AG10803 (cell line): ENCODE measurements around the gene LHFPL3.

Source experiments
- DNase-seq: peaks from one replicate; pipeline ENCODE4 v3.0.0; 2010; ENCODE audit warnings: low read depth
- H3K4me3 ChIP-seq: 2 replicates; pipeline ENCODE4 v1.5.1; 2011; ENCODE audit warnings: mild to moderate bottlenecking, low read length, control low read depth
- TF ChIP-seq, protein P1 (sequence below): conservative IDR thresholded peaks from 2 replicates; pipeline ENCODE4 v1.5.1; 2011; ENCODE audit warnings: mild to moderate bottlenecking, low read length, control low read depth, inconsistent platforms

LHFPL3 gene

DNA sequence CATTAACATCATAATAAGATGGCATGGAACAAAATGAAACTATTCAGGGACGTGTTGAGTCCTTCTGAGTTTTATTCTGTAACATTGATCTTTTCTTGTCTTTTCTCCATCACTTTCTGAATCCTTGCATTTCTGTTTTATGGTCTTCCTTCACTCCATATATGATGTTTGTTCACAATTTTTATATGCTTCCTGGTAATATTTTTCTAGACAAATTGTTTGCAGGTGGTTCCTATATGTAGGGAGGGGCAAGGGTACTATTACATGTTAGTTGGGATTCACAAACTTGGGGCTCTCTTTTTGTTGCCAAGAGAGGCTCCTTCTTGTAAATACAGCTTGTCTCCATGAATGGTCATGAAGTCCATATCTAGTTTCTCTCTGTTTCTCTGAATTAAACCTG, 159.2 kb downstream of the LHFPL3 start:
- DNase-seq: no peak
- no peak overlapping the region for H3K4me3 ChIP-seq
- TF ChIP-seq, protein P1, sequence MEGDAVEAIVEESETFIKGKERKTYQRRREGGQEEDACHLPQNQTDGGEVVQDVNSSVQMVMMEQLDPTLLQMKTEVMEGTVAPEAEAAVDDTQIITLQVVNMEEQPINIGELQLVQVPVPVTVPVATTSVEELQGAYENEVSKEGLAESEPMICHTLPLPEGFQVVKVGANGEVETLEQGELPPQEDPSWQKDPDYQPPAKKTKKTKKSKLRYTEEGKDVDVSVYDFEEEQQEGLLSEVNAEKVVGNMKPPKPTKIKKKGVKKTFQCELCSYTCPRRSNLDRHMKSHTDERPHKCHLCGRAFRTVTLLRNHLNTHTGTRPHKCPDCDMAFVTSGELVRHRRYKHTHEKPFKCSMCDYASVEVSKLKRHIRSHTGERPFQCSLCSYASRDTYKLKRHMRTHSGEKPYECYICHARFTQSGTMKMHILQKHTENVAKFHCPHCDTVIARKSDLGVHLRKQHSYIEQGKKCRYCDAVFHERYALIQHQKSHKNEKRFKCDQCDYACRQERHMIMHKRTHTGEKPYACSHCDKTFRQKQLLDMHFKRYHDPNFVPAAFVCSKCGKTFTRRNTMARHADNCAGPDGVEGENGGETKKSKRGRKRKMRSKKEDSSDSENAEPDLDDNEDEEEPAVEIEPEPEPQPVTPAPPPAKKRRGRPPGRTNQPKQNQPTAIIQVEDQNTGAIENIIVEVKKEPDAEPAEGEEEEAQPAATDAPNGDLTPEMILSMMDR: no peak

GRCh38 chr7:104497379-104497967, 169.1 kb downstream of the LHFPL3 start:
- TF ChIP-seq, protein P1: no peak
- DNase-seq: no peak
- no peak overlapping the region for H3K4me3 ChIP-seq

DNA sequence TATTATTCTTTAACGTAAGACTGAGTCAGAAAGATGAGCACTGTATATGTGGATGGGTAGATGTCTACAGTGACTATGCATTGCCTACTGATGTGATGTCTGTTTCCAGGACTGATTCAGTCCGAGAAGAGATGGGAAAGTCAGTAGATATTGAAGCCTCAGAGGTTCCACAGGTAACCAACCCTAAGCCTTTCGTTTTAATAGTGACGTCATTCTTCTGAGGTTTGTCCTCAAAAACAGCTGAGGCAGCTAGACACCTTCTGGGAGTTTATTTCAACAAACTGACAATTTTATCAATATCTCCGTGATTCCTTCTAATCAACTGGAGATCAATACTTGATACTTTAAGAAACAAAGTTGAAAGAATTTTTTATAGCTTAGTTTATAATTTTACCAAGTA, 171.6 kb downstream of the LHFPL3 start:
- no peak for DNase-seq
- TF ChIP-seq, protein P1: no peak

DNA sequence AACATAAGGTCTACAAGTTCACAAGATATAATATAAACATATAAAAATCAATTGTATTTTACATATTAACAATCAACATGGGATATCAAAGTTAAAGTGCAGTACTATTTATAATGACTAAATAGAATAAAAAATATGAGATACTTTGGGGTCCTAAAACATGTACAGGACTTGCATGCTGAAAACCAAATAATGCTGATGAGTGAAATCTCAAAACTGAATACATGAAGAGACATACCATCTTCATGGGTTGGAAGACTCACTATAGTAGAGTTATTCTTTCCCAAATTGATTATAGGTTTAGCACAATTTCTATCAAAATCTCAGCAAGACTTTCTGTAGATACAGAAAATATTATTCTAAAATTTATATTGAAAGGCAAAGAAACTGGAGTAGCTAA, 181.5 kb downstream of the LHFPL3 start:
- no peak overlapping the region for H3K4me3 ChIP-seq
- TF ChIP-seq, protein P1: no peak
- DNase-seq: no peak

More for the DNA sequence above, 171.6 kb downstream of the LHFPL3 start:
- no peak overlapping the region for H3K4me3 ChIP-seq

GRCh38 chr7:104524853-104525252, 196.4 kb downstream of the LHFPL3 start:
- H3K4me3 ChIP-seq: no peak overlapping the region
- no peak for DNase-seq

DNA sequence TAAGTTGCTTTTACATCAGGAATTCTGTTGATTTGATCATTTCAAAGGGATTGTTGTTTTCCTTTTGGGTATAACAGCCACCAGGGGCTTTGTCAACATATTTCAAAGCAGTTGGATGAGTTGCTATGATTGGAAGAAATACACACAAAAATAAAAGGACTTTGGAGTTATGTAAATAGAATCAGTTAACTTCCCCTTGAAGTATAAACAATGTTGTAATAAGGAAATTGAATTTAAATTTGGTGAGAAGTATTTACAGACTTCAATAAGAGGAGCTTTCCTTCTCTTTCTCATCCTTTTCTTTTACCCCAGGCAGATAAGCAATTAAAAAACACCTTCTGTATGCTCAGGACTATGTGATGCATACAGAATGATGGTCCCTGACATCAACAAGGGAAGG, 199.7 kb downstream of the LHFPL3 start:
- H3K4me3 ChIP-seq: no peak overlapping the region
- TF ChIP-seq, protein P1: no peak
- no peak for DNase-seq

More at GRCh38 chr7:104524853-104525252, 196.4 kb downstream of the LHFPL3 start:
- TF ChIP-seq, protein P1: no peak

GRCh38 chr7:104529567-104529966, 201.2 kb downstream of the LHFPL3 start:
- DNase-seq: no peak
- H3K4me3 ChIP-seq: no peak overlapping the region
- TF ChIP-seq, protein P1: no peak
